H9 (cell line): ENCODE data around the gene DGKD. TPM values are rescaled to one million over a fixed set of nuclear protein-coding genes. Genes with fewer than 3 reads are reported as not detected.
A peak's percentile ranks its signal among the peaks of the same experiment; 100 is the strongest.

Source experiments
- DNase-seq: peaks from one replicate; pipeline ENCODE4 v3.0.0-alpha.2; 2017
- H2AFZ ChIP-seq: one replicate; pipeline ENCODE4 v1.6.1; 2013; ENCODE audit warnings: mild to moderate bottlenecking, low read length, control low read depth, moderate library complexity
- H2AK5ac ChIP-seq: 2 replicates; pipeline ENCODE4 v1.6.1; 2013; ENCODE audit warnings: low read length, control low read depth, mixed read lengths; ENCODE audit not compliant: insufficient read length
- H2BK120ac ChIP-seq: one replicate; pipeline ENCODE4 v1.6.1; 2013; ENCODE audit warnings: low read depth, mild to moderate bottlenecking, low read length, control low read depth, inconsistent platforms; ENCODE audit not compliant: poor library complexity, severe bottlenecking
- H2BK12ac ChIP-seq: 2 replicates; pipeline ENCODE4 v1.6.1; 2013; ENCODE audit warnings: low read length, control low read depth, mixed read lengths, low read depth; ENCODE audit not compliant: insufficient read length
- H2BK15ac ChIP-seq: 2 replicates; pipeline ENCODE4 v1.6.1; 2013; ENCODE audit warnings: low read depth, low read length, control low read depth
- H2BK20ac ChIP-seq: one replicate; pipeline ENCODE4 v1.6.1; 2013; ENCODE audit warnings: low read depth, mild to moderate bottlenecking, low read length, control low read depth, inconsistent platforms; ENCODE audit not compliant: poor library complexity, severe bottlenecking
- H2BK5ac ChIP-seq: 2 replicates; pipeline ENCODE4 v1.6.1; 2013; ENCODE audit warnings: low read length, control low read depth, mixed read lengths; ENCODE audit not compliant: insufficient read length
- H3K14ac ChIP-seq: 2 replicates; pipeline ENCODE4 v1.6.1; 2013; ENCODE audit warnings: low read length, control low read depth; ENCODE audit not compliant: insufficient read depth
- H3K18ac ChIP-seq: 2 replicates; pipeline ENCODE4 v1.6.1; 2013; ENCODE audit warnings: low read depth, mild to moderate bottlenecking, mixed read lengths, low read length, control low read depth; ENCODE audit not compliant: insufficient read length
- H3K23ac ChIP-seq: 2 replicates; pipeline ENCODE4 v1.6.1; 2013; ENCODE audit warnings: low read length, control low read depth, mixed read lengths, low read depth; ENCODE audit not compliant: insufficient read length
- H3K23me2 ChIP-seq: 2 replicates; pipeline ENCODE4 v1.6.1; 2013; ENCODE audit warnings: low read depth, mild to moderate bottlenecking, mixed read lengths, low read length, control low read depth; ENCODE audit not compliant: insufficient read length, poor library complexity, severe bottlenecking
- H3K27ac ChIP-seq: 2 replicates; pipeline ENCODE4 v1.5.1; 2013; ENCODE audit warnings: low read length, control low read depth, mixed read lengths, low read depth; ENCODE audit not compliant: insufficient read length
- H3K27me3 ChIP-seq: 2 replicates; pipeline ENCODE4 v1.6.1; 2013; ENCODE audit warnings: low read length, control low read depth, inconsistent platforms; ENCODE audit not compliant: insufficient read depth
- H3K4ac ChIP-seq: 2 replicates; pipeline ENCODE4 v1.6.1; 2013; ENCODE audit warnings: low read depth, mild to moderate bottlenecking, control low read depth, inconsistent platforms, low read length, moderate library complexity
- H3K4me1 ChIP-seq: 2 replicates; pipeline ENCODE4 v1.6.1; 2013; ENCODE audit warnings: low read length, control low read depth, inconsistent platforms; ENCODE audit not compliant: insufficient read depth
- H3K4me2 ChIP-seq: 2 replicates; pipeline ENCODE4 v1.6.1; 2013; ENCODE audit warnings: low read length, control low read depth, mixed read lengths; ENCODE audit not compliant: insufficient read length, insufficient read depth
- H3K56ac ChIP-seq: 2 replicates; pipeline ENCODE4 v1.6.1; 2013; ENCODE audit warnings: low read depth, mild to moderate bottlenecking, mixed read lengths, low read length, control low read depth; ENCODE audit not compliant: insufficient read length
- H3K79me1 ChIP-seq: 2 replicates; pipeline ENCODE4 v1.6.1; 2013; ENCODE audit warnings: low read depth, mild to moderate bottlenecking, moderate library complexity, low read length, control low read depth, inconsistent platforms; ENCODE audit not compliant: insufficient read depth, poor library complexity, severe bottlenecking
- H3K79me2 ChIP-seq: 2 replicates; pipeline ENCODE4 v1.6.1; 2013; ENCODE audit warnings: low read length, control low read depth, inconsistent platforms; ENCODE audit not compliant: insufficient read depth
- H3K9ac ChIP-seq: 2 replicates; pipeline ENCODE4 v1.6.1; 2013; ENCODE audit warnings: low read length, control low read depth, mixed read lengths; ENCODE audit not compliant: insufficient read length; ENCODE audit errors: extremely low read depth
- H3K9me3 ChIP-seq: one replicate; pipeline ENCODE4 v1.6.1; 2013; ENCODE audit warnings: low read depth, low read length, inconsistent platforms; ENCODE audit not compliant: control insufficient read depth
- H3T11ph ChIP-seq: one replicate; pipeline ENCODE4 v1.6.1; 2013; ENCODE audit warnings: mild to moderate bottlenecking, low read length, control low read depth, inconsistent platforms
- H4K20me1 ChIP-seq: one replicate; pipeline ENCODE4 v1.6.1; 2013; ENCODE audit not compliant: control insufficient read depth, insufficient read length, insufficient read depth
- H4K5ac ChIP-seq: 2 replicates; pipeline ENCODE4 v1.6.1; 2013; ENCODE audit warnings: low read depth, mild to moderate bottlenecking, mixed read lengths, low read length, control low read depth; ENCODE audit not compliant: insufficient read length
- H4K8ac ChIP-seq: replicated peaks from 2 replicates; pipeline ENCODE4 v1.6.1; 2013; ENCODE audit warnings: low read length, control low read depth, mixed read lengths, low read depth; ENCODE audit not compliant: insufficient read length
- H4K91ac ChIP-seq: 2 replicates; pipeline ENCODE4 v1.6.1; 2013; ENCODE audit warnings: low read depth, mild to moderate bottlenecking, moderate library complexity, mixed read lengths, low read length, control low read depth; ENCODE audit not compliant: insufficient read length
- H3K27ac Mint-ChIP-seq, 3 experiments: 2 replicates in 2 of 3; 3 replicates in 1 of 3; pipeline ENCODE4 v1.8.0; 2020 to 2021; ENCODE audit warnings: mixed read lengths in 3 of 3, mild to moderate bottlenecking in 1 of 3, moderate library complexity in 1 of 3
- H3K27me3 Mint-ChIP-seq: 2 replicates; pipeline ENCODE4 v1.8.0; 2021; ENCODE audit warnings: low read depth, mild to moderate bottlenecking, moderate library complexity, mixed read lengths
- H3K36me3 Mint-ChIP-seq, 3 experiments: 2 replicates in 2 of 3; 3 replicates in 1 of 3; pipeline ENCODE4 v1.8.0; 2020 to 2021; ENCODE audit warnings: low read depth in 3 of 3, mixed read lengths in 3 of 3; ENCODE audit not compliant: insufficient read depth in 1 of 3
- H3K4me1 Mint-ChIP-seq, 2 experiments: 2 replicates each; pipeline ENCODE4 v1.8.0; 2020; ENCODE audit warnings: mixed read lengths in 2 of 2
- H3K4me3 Mint-ChIP-seq, 2 experiments: 2 replicates in 1 of 2; 3 replicates in 1 of 2; pipeline ENCODE4 v1.8.0; 2020 to 2021; ENCODE audit warnings: mild to moderate bottlenecking in 2 of 2, mixed read lengths in 2 of 2, moderate library complexity in 1 of 2
- H3K9me3 Mint-ChIP-seq, 2 experiments: 2 replicates in 1 of 2; 3 replicates in 1 of 2; pipeline ENCODE4 v1.8.0; 2020; ENCODE audit warnings: mild to moderate bottlenecking in 2 of 2, mixed read lengths in 2 of 2, moderate library complexity in 1 of 2
- CTCF ChIP-seq: fragments of 200-600 bp; sonication (generic); conservative IDR thresholded peaks from 3 replicates; pipeline ENCODE4 v1.8.0; 2021; ENCODE audit warnings: antibody characterized with exemption, mild to moderate bottlenecking
- WGBS: extraction: QIAGEN DNeasy Blood & Tissue Kit; methylation state at CpG from one replicate; pipeline ENCODE4 v1.1.7; 2013; ENCODE audit warnings: missing lambda C conversion rate, low lambda C conversion rate, mixed read lengths; ENCODE audit not compliant: insufficient read length; ENCODE audit errors: extremely low coverage; 5-methylcytosine and 5-hydroxymethylcytosine counted together
- total RNA-seq: library from RNA; stranded (reverse); gene quantifications from 2 replicates; pipeline ENCODE4 v1.2.1, GENCODE V29; 2021

DGKD gene
- total RNA-seq, 1 experiment from 2014 or later = 20.7 TPM

- H3K79me1 ChIP-seq = no peaks in the 10 kb centered on the region
- no peaks in the 10 kb centered on the region for H3K4me1 ChIP-seq
- no peak for DNase-seq
- no peak overlapping the region for H2BK120ac ChIP-seq
- no peaks in the 10 kb centered on the region; the same call in none of the 2 replicates for H3K27me3 Mint-ChIP-seq
- H2AFZ ChIP-seq = no peak overlapping the region
- H3K14ac ChIP-seq = no peak overlapping the region
- no peak overlapping the region for H3K9ac ChIP-seq
- H3K4ac ChIP-seq = no peak overlapping the region
- H3K9me3 Mint-ChIP-seq = no peaks in the 10 kb centered on the region; a peak in 1 of 5 replicates
- H2BK20ac ChIP-seq = no peak overlapping the region
- no peak for TF ChIP-seq CTCF
- H3K23me2 ChIP-seq = no peaks in the 10 kb centered on the region
- WGBS = no CpG with 5 or more reads among the region's 4 CpGs
- H3K56ac ChIP-seq = no peak overlapping the region
- no peaks in the 10 kb centered on the region for H3K27me3 ChIP-seq
- no peak overlapping the region for H4K8ac ChIP-seq
- no peak overlapping the region for H4K91ac ChIP-seq
- H3K36me3 Mint-ChIP-seq = peaks cover 4 to 8% (median 4%) of the 10 kb centered on the region in 3 experiments; a peak in 6 of 7 replicates
- no peaks in the 10 kb centered on the region for H4K20me1 ChIP-seq
- peak overlapping the region in 1 of 3 experiments; percentile 14; a peak in 2 of 7 replicates for H3K27ac Mint-ChIP-seq
- no peaks in the 10 kb centered on the region for H3K79me2 ChIP-seq
- H3K4me2 ChIP-seq = no peak overlapping the region
- H3K4me3 Mint-ChIP-seq = peak overlapping the region in 1 of 2 experiments; percentile 7; a peak in 1 of 5 replicates
- H3K4me1 Mint-ChIP-seq = no peaks in the 10 kb centered on the region
- H4K5ac ChIP-seq = no peak overlapping the region
- no peak overlapping the region for H3K27ac ChIP-seq
- no peak overlapping the region for H2BK5ac ChIP-seq
- H3K18ac ChIP-seq = no peak overlapping the region
- no peak overlapping the region for H3T11ph ChIP-seq
- H2AK5ac ChIP-seq = no peak overlapping the region
- no peak overlapping the region for H2BK12ac ChIP-seq
- H3K23ac ChIP-seq = no peak overlapping the region
- H3K9me3 ChIP-seq = no peaks in the 10 kb centered on the region
- no peak overlapping the region for H2BK15ac ChIP-seq
These were observed 87.7 kb downstream of the DGKD start for GRCh38 chr2:233442028-233442310.
